Measurements from ENCODE around the gene KIAA1586.
A peak's percentile ranks its signal among the peaks of the same experiment; 100 is the strongest.
"Not testable (repeated sequence)": the region's sequence is repeated elsewhere in the genome, so short reads cannot be mapped to it uniquely, and the experiment has no call there.

The KIAA1586 gene, protein sequence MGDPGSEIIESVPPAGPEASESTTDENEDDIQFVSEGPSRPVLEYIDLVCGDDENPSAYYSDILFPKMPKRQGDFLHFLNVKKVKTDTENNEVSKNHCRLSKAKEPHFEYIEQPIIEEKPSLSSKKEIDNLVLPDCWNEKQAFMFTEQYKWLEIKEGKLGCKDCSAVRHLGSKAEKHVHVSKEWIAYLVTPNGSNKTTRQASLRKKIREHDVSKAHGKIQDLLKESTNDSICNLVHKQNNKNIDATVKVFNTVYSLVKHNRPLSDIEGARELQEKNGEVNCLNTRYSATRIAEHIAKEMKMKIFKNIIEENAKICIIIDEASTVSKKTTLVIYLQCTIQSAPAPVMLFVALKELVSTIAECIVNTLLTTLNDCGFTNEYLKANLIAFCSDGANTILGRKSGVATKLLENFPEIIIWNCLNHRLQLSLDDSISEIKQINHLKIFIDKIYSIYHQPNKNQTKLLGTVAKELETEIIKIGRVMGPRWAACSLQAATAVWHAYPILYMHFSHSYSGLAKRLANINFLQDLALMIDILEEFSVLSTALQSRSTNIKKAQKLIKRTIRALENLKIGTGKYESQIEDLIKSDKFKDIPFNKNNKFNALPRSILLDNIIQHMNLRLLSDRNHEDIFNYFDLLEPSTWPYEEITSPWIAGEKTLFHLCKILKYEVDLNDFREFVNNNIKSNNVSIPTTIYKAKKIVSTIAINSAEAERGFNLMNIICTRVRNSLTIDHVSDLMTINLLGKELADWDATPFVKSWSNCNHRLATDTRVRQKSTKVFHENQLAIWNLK

DNA sequence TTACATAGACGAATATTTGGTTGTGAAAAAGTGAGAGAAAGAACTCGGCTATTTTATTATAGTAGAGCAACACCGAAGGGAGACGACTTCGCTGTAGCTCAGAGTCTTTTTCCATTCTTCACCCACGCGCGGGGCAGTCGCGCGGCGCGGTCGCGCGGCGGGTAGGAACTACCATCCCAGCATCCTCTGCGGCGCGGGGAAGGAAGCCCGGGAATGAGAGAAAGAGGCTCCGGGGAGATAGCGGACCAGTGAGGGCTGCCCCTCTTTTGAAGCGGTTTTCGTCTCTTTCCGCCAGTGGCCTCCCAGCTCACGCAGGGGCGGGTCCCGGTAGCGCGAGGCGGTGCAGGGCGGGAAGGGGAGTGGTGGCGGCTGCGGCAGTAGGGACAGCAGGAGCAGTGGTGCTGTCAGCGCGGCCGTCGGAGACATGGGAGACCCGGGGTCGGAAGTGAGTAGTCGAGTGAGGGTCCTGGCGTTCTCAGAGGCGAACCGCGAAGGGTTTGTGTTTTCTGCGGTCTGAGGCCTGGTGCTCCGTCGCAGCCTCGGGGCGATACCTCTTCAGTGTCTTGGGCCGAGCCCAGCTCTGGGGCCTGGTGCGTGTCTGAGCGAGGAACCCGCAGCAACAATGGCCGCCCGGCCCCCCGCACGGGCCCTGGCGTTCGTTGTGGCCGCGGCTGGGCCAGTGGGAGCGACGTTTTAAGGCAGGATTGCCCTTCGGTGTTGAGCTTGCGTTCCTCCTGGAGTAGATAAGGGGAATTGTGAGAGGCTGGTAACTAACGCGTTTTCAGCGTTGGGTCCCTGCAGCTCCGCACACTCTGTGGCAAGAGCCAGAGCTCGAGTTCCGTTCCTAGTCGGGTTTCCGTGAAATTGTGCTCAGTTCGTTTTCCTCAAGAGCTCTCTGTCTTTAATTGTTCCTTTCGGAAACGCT is at the start of gene KIAA1586:
Gene KIAA1586, plus strand, starts transcription at position 362 of the 925 bp plus-strand sequence. Its CDS starts 63 bp downstream, at position 425.
- DNase-seq: peak; percentile 92

DNA sequence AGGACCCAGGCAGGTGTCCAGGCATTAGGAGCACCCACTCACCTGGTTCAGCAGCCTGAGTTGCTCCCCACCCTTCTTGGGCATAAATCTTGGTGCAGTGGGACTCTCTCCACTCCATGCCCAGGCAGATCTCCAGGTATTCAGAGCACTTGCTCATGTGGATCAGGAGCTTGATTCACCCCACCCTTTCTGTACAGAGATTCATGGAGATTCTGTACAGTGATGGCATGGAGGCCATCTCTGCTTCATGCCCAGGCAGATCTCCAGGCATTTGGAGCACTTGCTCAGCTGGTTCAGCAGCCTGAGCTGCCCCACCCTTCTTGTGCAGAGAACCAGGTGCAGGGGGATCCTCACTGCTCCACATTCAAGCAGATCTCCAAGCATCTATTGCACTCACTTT is 47.4 kb upstream of the KIAA1586 start:
- DNase-seq: no peak

DNA sequence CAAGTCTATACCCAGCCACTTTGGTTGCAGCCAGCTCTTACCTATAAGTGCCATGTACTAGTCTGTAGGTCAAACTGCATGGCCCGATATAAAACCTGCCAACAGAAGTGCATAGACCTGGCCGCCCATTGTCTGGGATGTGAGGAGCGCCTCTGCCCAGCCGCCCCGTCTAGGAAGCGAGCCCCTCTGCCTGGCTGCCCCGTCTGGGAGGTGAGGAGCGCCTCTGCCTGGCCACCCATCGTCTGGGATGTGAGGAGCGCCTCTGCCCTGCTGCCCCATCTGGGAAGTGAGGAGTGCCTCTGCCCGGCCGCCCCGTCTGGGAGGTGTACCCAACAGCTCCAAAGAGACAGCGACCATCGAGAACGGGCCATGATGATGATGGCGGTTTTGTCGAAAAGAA is 46.7 kb upstream of the KIAA1586 start:
- DNase-seq: not testable (repeated sequence)

DNA sequence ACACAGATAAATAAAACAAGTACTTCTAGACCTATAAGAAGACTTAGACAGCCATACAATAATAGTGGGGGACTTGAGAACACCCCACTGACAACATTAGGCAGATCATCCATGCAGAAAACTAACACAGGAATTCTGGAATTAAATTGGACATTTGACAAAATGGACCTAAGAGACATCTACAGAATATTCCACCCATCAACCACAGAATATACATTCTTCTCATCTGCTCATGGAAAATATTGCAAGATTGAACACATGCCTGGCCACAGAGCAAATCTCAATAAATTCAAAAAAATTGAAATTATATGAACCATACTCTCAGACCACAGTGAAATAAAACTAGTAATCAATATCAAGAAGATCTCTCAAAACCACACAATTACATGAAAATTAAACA is 44.3 kb upstream of the KIAA1586 start:
- DNase-seq: no peak

DNA sequence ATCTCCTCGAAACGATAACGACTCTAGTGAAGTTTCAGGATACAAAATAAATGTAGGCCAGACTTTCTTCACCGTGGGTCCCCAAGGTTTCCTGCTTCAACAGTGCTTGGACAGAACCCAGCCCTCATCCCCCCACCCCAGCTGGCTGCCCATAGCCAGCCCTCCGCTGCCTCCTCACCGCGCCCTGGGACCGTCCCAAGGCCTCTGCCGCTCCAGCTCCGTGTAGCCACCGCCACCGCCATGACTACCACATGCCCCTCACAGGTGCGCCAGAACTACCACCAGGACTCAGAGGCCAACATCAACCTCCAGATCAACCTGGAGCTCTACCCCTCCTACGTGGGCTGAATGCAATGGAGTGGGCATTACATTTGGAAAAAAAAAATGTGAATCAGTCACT is 42.2 kb upstream of the KIAA1586 start:
- DNase-seq: no peak

DNA sequence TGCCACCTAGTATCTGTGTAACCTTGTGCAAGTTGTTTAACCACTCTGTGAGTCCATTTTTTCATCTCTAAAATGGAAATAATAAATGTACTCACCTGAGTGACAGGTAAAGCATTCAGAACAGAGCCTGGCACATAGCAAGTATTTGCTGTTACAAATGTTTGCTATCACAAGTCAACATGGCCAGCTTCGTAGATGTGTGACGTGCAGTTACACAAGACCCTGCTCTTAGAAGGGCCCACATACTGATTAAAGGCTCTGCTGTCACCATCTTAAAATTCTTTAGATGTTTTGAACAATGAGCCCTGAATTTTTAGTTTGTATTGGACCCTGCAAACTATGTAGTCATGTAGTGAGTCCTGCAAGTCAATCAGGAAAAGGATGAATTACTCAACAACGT is 40.4 kb upstream of the KIAA1586 start:
- DNase-seq: no peak

DNA sequence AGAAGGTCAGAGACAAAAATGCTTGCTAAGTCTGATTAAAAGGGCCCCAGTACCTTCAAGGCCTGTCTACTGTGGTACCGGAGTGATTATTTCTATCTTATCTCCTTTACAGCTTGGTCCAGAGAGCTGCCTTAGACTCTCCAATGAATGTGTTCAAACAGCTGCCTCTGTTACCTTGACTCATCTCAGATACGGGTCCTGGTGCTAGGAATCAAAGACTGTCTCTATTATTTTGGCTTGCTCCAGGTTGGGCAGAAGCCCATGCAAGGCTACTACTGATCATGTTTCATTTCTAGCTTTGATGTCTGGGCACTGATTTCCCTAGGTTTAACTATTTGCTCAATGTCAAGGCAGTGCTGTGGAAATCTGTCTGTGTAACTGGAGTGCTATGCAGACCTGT is 38.4 kb upstream of the KIAA1586 start:
- DNase-seq: not testable (repeated sequence)

DNA sequence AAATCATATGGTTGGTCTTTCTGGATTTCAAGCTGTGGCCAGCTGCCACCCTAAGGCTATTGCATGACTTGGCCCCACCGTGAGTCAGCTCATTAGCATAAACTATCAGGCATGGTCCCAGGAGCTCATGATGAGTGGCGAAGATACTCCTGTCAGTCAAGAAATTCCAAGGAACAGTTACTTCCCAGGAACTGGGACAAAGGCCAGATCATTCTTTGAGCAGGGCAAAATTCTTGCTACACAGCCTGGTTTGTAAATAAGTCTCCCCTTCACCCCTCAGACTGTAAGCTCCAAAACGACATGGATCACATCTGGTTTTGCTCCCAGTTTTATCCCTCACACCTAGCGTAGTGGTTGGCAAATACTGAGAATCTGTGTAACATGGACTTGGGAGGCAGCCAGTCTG is 33.0 kb upstream of the KIAA1586 start:
- no peak for DNase-seq

DNA sequence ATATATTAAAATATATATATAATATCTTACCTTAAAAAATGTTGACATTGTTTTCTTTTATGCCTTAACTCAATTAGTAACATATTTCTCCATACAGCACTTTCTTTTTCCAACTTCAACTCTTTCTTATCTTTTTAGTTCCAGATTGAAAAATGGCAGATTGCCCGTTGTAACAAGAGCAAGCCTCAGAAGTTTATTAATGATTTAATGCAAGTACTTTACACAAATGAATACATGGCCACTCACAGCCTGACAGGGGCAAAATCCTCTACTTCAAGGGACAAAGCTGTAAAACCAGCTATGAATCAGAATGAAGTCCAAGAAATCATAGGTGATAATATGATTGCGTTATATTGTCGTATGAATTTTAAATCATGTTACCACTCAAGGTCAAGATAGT is 29.4 kb upstream of the KIAA1586 start:
- no peak for DNase-seq

DNA sequence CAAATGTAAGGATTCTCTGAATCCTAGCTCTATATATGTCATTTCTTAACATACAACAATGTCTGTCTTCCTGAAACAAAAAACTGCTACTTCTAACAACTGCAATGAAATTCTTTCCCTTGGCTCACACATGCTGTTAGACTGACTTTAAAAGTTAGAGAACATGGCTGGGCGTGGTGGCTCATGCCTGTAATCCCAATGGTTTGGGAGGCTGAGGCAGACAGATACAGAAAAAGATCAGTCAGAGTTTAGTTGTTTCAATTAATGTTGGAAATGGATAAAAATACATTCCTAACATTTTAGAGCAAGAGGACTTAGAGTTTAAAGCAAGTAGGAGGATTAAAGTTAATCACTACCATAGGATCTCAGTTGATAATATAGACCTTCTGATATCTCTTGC is 28.7 kb upstream of the KIAA1586 start:
- DNase-seq: no peak

DNA sequence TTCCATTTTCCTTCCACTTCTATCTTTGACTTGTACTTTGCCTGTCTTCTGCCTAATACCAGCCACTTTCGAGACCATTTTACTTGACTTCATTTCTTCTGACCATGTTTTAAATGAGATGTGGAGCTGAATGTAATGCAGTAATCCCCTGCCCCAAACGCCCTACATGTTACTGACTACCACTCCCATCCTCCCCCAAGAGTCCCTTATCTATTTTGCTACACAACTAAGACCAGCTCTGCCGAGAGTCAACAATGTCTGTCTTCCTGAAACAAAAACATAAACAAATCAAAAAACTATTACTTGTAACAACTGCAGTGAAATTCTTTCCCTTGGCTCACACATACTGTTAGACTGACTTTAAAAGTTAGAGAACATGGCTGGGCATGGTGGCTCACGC is 27.1 kb upstream of the KIAA1586 start:
- DNase-seq: no peak

DNA sequence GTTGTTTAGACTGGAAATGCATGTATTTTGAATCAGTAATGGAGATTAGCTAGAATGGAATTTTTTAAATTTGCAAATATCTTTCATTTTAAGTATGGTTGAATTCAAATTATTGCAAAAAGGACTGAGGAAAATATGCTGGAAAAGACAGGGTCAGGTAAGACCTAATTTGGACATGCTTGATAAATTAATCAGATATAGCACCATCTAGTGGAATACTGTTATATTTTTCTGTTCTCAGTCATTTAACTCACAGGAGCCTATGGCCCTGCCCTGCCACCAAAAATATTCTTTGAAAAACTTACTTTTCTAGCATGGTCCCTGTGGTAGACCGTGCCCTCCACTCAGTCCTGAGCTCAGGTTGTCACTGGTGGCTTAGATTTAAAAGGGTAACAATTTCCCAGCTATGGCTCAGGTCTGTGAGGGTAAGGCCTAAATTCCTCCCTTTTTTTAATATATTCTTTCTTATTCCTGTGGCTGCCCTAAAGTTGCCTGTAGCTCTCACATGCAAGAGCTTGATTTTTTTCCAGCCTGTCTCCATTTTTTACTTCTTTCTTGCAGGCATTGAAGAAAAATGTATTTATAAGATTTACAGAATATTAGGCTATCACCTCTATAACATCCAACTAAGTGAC is 25.3 kb upstream of the KIAA1586 start:
- peak; percentile 29 for DNase-seq

DNA sequence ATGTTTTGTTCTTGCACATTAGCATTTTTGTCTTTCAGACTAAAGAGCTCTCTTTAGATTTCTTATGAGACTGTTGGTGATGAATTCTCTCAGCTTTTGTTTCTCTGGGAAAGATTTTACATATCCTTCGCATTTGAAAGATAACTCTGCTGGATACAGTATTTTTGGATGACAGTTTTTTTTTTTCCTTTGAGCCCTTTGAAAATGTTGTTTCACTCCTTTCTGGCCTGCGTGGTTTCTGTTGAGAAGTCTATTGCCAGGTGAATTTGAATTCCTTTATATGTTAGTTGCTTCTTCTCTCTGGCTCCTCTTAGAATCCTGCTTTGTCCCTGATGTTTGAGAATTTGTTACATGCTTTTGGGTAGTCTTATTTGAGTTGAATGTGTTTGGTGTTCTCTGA is 22.2 kb upstream of the KIAA1586 start:
- no peak for DNase-seq

DNA sequence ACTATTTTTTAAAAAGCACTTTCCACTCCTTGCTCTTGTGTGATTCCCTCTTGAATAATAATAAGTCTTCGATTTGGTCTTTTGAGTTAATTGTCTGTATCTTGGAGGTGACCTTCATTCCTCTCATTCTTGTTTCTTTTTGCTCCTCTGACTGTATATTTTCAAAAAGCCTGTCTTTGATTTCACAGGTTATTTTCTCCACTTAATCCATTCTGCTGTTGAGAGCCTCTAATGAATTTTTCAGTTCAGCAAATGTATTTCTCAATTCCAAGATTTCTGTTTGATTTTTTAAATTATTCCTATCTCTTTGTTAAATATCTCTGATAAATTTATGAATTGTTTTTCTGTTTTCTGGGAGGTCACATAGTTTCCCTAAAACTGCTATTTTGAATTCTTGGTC is 21.7 kb upstream of the KIAA1586 start:
- DNase-seq: no peak

DNA sequence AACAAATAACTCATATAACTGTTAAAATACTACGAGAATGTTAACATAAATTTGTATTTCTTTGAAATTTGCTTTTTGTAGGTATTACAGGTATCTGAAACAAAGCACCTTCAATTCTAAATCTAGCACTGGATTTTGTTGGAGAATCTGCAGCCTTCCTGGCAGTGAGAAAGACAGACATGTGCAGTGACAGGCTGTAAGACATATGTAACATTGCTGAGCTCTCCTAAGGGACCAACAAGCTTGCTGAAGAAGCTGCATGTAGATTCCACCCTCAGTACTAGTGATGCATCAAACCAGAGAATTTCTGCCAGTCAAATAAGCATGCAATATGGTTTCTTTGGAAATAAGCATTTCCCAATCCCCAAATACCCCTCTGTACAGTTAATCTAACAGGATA is 20.5 kb upstream of the KIAA1586 start:
- DNase-seq: no peak

DNA sequence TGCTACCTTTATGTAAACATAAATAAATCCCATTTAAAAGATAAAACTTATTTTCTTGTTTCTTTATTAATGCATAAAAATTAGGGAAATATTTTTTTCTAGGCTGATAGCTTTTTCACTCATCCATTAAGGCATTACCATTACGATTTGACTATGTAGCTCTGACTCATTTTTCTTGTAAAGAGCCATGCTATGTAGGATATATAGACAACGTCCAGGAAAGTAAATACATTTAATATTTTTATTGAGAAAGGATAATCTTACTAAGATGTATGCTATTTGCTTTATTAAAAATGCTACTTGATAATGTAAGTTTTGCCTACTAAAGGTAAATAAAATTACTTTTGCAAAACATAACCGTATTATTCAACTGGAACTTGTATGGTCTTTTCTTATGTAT is 19.2 kb upstream of the KIAA1586 start:
- no peak for DNase-seq

DNA sequence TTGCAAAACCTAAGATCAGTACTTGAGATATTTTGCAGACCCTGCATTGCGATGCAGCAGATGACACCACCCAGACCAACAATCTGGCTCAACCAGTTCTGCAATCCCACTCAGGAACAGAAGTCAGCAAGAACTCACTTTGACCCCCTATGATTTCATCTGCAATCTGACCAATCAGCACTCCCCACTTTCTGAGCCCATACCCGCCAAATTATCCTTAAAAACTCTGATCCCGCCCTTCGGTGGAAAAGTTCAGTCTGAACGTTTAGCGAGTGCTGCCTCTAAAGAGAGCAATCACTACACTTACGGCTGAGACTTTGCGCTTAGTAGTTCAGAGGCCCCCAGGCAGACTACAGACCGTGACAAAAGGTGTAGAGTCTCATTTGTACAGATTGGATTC is 17.3 kb upstream of the KIAA1586 start:
- DNase-seq: no peak

DNA sequence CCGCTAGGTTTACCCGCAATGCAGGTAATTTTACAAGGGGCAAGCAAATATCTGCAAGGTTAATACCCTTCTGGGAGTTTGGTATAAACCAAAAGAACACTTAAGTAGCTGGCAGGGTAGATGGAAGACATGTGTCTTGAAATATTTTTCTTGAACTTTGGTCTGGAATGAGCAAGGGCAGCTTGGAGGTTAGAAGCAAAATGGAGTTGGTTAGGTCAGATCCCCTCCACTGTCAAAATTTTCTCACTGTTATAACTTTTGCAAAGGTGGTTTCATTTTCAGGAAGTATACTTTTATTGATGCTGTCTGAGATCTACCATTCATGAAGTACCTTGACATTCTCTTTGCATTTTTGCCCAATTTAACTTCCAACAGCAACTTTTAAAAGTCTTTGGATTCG is 13.3 kb upstream of the KIAA1586 start:
- no peak for DNase-seq

DNA sequence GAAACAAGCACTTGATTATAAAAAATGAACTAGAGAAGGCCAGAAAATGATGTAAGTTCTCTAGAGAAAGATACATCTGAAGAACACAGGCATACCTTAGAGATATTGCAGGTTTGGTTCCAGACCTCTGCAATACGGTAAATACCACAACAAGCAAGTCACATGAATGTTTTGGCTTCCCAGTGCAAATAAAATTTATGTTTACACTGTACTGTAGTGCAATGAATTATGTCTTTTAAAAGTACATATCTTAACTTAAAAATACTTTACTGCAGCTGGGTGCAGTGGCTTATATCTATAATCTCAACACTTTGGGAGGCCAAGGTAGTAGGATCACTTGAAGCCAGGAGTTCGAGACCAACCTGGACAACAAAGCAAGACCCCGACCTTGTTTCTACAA is 10.9 kb upstream of the KIAA1586 start:
- no peak for DNase-seq

DNA sequence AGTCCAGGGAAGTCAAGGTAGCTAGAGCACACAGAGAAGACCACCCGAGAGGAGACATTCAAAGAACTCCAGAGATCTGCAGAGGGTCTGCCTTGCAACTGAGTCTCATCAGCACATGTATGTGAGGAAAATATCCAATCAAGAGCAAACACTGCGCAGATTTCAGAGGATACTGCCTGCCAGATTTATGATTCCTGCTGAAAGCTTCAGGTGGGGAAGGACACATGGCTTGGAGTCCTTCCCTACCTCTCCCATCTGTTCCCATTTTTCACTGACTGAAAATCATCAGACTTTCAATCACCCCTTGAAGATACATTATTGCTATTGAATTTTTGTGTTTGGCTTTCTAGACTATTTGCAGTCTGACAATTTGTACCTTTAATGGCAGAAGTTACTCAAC is 7.6 kb upstream of the KIAA1586 start:
- no peak for DNase-seq

DNA sequence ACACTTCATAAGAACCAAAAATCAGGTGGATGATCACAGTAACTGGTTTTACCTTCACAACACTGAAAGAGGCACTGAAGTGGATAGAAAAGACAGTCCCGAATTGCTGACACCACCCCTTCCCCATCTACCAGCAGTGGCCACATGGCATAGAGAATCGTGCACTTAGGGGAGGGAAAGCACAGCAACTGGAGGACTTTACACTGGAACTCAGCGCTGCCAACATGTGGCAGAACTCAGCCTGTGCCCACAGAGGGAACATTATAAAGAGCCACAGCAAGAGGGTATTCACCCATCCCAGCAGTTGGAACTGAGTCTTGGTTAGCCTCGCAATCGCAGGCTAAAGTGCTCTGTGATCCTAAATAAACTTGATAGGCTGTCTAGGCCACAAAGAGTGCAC is 6.5 kb upstream of the KIAA1586 start:
- DNase-seq: no peak

DNA sequence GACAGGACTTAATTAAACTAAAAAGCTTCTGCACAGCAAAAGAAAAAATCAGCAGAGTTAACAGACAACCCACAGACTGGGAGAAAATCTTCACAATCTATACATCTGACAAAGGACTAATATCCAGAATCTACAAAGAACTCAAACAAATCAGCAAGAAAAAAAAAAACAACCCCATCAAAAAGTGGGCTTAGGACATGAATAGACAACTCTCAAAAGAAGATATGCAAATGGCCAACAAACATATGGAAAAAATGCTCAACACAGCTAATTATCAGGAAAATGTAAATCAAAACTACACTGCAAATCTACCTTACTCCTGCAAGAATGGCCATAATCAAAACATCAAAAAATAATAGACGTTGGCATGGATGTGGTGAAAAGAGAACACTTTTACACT is 2.4 kb upstream of the KIAA1586 start:
- DNase-seq: not testable (repeated sequence)

DNA sequence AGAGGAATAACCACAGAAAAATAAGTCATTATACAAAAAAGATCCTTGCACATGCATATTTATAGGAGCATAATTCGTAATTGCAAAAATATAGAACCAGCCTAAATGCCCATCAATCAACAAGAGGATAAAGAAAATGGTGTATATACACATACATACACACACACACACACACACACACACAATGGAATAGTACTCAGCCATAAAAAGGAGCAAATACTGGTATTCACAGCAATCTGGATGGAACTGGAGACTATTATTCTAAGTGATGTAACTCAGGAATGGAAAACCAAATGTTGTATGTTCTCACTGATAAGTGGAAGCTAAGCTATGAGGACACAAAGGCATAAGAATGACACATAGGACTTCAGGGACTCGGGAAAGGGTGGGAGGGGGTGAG is 1.9 kb upstream of the KIAA1586 start:
- DNase-seq: no peak

Data from DMS153 (cell line).